ENCODE data around the gene POU2F1.

- TF ChIP-seq EZH2 (IDR thresholded peaks at IDR 0.05; ENCODE audit: low read length) (no peak), CTCF (optimal IDR thresholded peaks at IDR 0.05 in 1 of 3, IDR thresholded peaks at IDR 0.05 in 1 of 3, conservative IDR thresholded peaks at IDR 0.05 in 1 of 3; ENCODE audit: extremely low read depth in 1 of 3, insufficient read depth in 2 of 3, low read length in 3 of 3) (no peak)
Measured at GRCh38 chr1:167305059-167305705, 84.5 kb downstream of the POU2F1 start.
